Adrenal gland (tissue), 12 donors: Measurements from ENCODE around the gene TTLL5. TPM values are rescaled to one million over a fixed set of nuclear protein-coding genes. Genes with fewer than 3 reads are reported as not detected.

Experiments
- DNase-seq, 7 donors: peaks; one replicate each; pipeline ENCODE4 v3.0.0-alpha.2; 2019 to 2020
- H3K27ac ChIP-seq, 5 donors: fragments of 200-600 bp; sonication (generic) in 4 of 5; 1 replicate in 3 of 5; 2 replicates in 2 of 5; pipeline versions ENCODE4 v1.5.1 to v1.8.0; 2016 to 2020; ENCODE audit warnings: mild to moderate bottlenecking in 1 of 5
- H3K27me3 ChIP-seq: fragments of 200-600 bp; 2 replicates; pipeline ENCODE4 v1.8.0; 2021
- H3K36me3 ChIP-seq, 2 donors: fragments of 200-600 bp; replicated peaks in 1 of 2; 1 replicate in 1 of 2; 2 replicates in 1 of 2; pipeline versions ENCODE4 v1.5.1 to v1.8.0; 2018 to 2022
- H3K4me1 ChIP-seq, 2 donors: fragments of 200-600 bp; replicated peaks in 1 of 2; 1 replicate in 1 of 2; 2 replicates in 1 of 2; pipeline versions ENCODE4 v1.5.1 to v1.8.0; 2018 to 2021
- H3K4me3 ChIP-seq, 4 donors: fragments of 200-600 bp; sonication (generic) in 3 of 4; one replicate each; pipeline ENCODE4 v1.5.1; 2016 to 2018
- H3K9me3 ChIP-seq, 3 donors: fragments of 200-600 bp; sonication (generic) in 1 of 3; replicated peaks in 1 of 3; 1 replicate in 2 of 3; 2 replicates in 1 of 3; pipeline versions ENCODE4 v1.5.1 to v1.8.0; 2016 to 2021
- CTCF ChIP-seq, 6 experiments: fragments of 450-650 bp in 4 of 6; fragments of 200-600 bp in 2 of 6; sonication (generic) in 1 of 6; IDR thresholded peaks; 1 replicate in 5 of 6; 2 replicates in 1 of 6; pipeline versions ENCODE4 v1.5.1 to v1.8.0; 2016 to 2021; ENCODE audit warnings: antibody characterized with exemption in 6 of 6, mild to moderate bottlenecking in 2 of 6, moderate library complexity in 1 of 6
- POLR2A ChIP-seq, 2 donors: fragments of 450-650 bp; IDR thresholded peaks; one replicate each; pipeline ENCODE4 v1.6.1; 2017; ENCODE audit warnings: antibody characterized with exemption in 2 of 2, mild to moderate bottlenecking in 2 of 2, moderate library complexity in 1 of 2
- whole genome bisulfite sequencing, 4 donors: extraction: QIAGEN DNeasy Blood & Tissue Kit in 2 of 4; methylation state at CpG; one replicate each; pipeline versions ENCODE4 v1.1.5 to v1.1.7; 2013 to 2017; 5-methylcytosine and 5-hydroxymethylcytosine counted together
- intact Hi-C, 2 donors: fragments of 100-400 bp; cut with DNase I; formaldehyde crosslinking; loops; one replicate each; pipeline versions ENCODE4 v1.14.1 to v1.15.0; 2022 to 2023
- polyA plus RNA-seq, 3 donors: library from polyadenylated mRNA; stranded (reverse); fragments of 200-250 nt in 2 of 3; fragments of 350-450 nt in 1 of 3; fragmentation: Illumina TruSeq in 1 of 3; extraction: RNeasy Lipid Tissue Mini Kit (QIAGEN cat#74804) in 1 of 3; gene quantifications; one replicate each; pipeline ENCODE4 v1.2.3, GENCODE V29; 2013 to 2014
- total RNA-seq, 9 donors: library from RNA; depleted of rRNA in 4 of 9; stranded (reverse); fragments of >200 nt in 4 of 9; fragments of 120-200 nt in 1 of 9; fragmentation: NEBNext Ultra II Directional in 1 of 9; extraction: Animal tissue kit (Norgen Biotek cat#: 25700) in 1 of 9; gene quantifications; one replicate each; pipeline versions ENCODE4 v1.1.0 to v1.2.4, GENCODE V29; 2013 to 2023
- donor health status: healthy with polysubstance abuse.
- donor health status: Bipolar disorder and iron deficiency.
- donor health status: DM: yes; HTN: yes; CAD: no.
- donor health status: DM: no; HTN: no; CAD: no.
- donor health status: DM: no; HTN: no; CAD: no.
- donor health status: DM: yes; HTN: yes; CAD: no.

TTLL5 gene
- total and polyA plus RNA-seq, 12 donors: 12.7 to 34.0 (median 24.1) TPM

GRCh38 chr14:75757644-75758402, 96.8 kb downstream of the TTLL5 start:
- intact Hi-C loops: no loop called here
- Histone ChIP-seq H3K27me3 (no peaks in the 10 kb centered on the region), H3K27ac (no peak overlapping the region), H3K36me3 (no peaks in the 10 kb centered on the region), H3K4me3 (no peak overlapping the region), H3K9me3 (no peaks in the 10 kb centered on the region), H3K4me1 (peaks cover 0 to 13% of the 10 kb centered on the region in 2 donors)
- no peak for DNase-seq
- TF ChIP-seq CTCF (IDR thresholded peaks at IDR 0.05) (no peak), POLR2A (IDR thresholded peaks at IDR 0.05) (no peak)
- WGBS, 4 donors: 84 to 88% (median 86%) methylated on average over 4 of the region's 4 CpGs

- no peaks in the 10 kb centered on the region for H3K9me3 ChIP-seq
- no peak for DNase-seq
- no peaks in the 10 kb centered on the region for H3K4me1 ChIP-seq
- 96 to 100% (median 98%) methylated on average over 4 of the region's 4 CpGs for WGBS, 4 donors
- TF ChIP-seq CTCF (IDR thresholded peaks at IDR 0.05) (no peak), POLR2A (IDR thresholded peaks at IDR 0.05) (no peak)
- H3K4me3 ChIP-seq: no peak overlapping the region
- no peaks in the 10 kb centered on the region for H3K27me3 ChIP-seq
- H3K27ac ChIP-seq: no peak overlapping the region
- intact Hi-C loops: no loop called here
- peaks cover 0 to 6% of the 10 kb centered on the region in 2 donors for H3K36me3 ChIP-seq
Observed at GRCh38 chr14:75764020-75764419, 103.0 kb downstream of the TTLL5 start.

GRCh38 chr14:75769047-75769685, 108.1 kb downstream of the TTLL5 start:
- intact Hi-C loops: no loop called here
- WGBS, 4 donors: 82 to 87% (median 84%) methylated on average over 9 of the region's 9 CpGs
- H3K36me3 ChIP-seq: peaks cover 0 to 16% of the 10 kb centered on the region in 2 donors
- no peak for DNase-seq
- H3K9me3 ChIP-seq: no peaks in the 10 kb centered on the region
- TF ChIP-seq POLR2A (IDR thresholded peaks at IDR 0.05) (no peak), CTCF (IDR thresholded peaks at IDR 0.05) (no peak)
- H3K27me3 ChIP-seq: no peaks in the 10 kb centered on the region
- no peak overlapping the region for H3K27ac ChIP-seq
- no peaks in the 10 kb centered on the region for H3K4me1 ChIP-seq
- H3K4me3 ChIP-seq: no peak overlapping the region

- Histone ChIP-seq H3K36me3 (peaks cover 0 to 22% of the 10 kb centered on the region in 2 donors), H3K27me3 (no peaks in the 10 kb centered on the region), H3K4me3 (no peak overlapping the region), H3K4me1 (no peaks in the 10 kb centered on the region), H3K27ac (no peak overlapping the region), H3K9me3 (no peaks in the 10 kb centered on the region)
- no peak for DNase-seq
- TF ChIP-seq CTCF (IDR thresholded peaks at IDR 0.05) (no peak), POLR2A (IDR thresholded peaks at IDR 0.05) (no peak)
- 92 to 98% (median 95%) methylated on average over 2 of the region's 2 CpGs for WGBS, 4 donors
- intact Hi-C loops: no loop called here
Observed at GRCh38 chr14:75770635-75771034, 109.6 kb downstream of the TTLL5 start.
